ENCODE results near the gene SF3A1.
A peak's percentile ranks its signal among the peaks of the same experiment; 100 is the strongest.

SF3A1 gene

DNA sequence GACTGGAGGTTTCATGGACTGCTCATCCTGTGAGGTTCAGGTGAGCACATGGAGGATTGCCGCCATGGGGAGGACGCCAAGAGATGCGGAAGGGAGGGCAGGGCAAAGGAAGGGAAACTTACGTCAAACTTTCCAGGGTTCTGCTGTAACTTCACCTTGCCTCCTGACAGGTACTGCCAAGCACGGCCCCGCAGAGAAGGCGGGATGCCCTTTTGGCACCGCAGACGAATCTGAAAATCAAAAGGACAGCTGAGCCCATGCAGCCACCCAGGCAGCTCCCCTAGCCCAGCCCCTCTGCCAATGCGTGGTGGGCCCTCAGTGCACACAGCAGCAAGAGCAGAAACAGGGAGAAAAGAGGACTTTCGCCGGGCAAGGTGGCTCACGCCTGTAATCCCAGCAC is 57.4 kb downstream of the SF3A1 start:
- DNase-seq, result no peak

- DNase-seq, result no peak
These were observed 58.5 kb downstream of the SF3A1 start for GRCh38 chr22:30297991-30298701.

- no peak for DNase-seq
These were observed 59.3 kb downstream of the SF3A1 start for GRCh38 chr22:30297276-30297990.

- DNase-seq, result no peak
These were observed 59.9 kb downstream of the SF3A1 start for GRCh38 chr22:30296833-30297232.

- no peak for DNase-seq
These were observed 60.4 kb downstream of the SF3A1 start for GRCh38 chr22:30296324-30296723.

DNA sequence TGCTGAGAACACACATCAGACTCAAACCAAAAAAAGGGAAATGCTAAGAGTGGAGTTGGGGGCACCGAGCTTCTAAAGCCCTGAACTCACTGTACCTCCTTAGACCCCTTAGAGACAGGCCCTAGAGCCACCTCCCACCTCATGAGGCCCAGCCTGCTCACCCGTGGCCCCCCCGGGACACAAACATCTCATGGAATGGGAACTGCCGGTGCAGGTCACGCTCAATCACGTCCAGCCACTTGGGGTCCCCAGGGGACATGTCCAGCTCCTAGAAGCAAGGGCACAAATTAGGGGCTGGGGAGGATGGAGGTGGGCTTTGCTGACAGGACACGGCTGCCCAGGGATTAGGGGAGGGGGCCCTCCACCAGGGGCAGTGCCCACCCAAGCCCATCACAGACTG is 61.1 kb downstream of the SF3A1 start:
- no peak for DNase-seq

DNA sequence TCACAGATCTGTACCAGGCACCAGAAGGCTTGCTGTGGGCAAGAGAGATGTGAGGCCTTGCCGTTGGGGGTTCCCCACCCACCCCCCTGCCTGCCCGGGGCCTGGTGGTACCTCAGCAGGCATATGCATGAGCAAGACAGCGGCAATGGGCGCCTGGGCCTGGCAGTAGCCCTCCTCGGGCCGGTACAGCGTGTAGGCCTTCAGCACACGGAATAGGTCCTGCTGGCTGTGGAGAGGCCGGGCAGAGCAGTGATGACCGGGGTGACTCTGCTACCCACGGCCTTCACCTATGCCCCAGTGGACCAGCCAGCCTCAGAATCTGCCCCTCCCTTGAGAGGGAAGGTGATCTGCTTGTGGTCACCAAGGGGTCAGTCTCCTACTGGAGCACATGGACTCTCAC is 61.9 kb downstream of the SF3A1 start:
- no peak for DNase-seq

GRCh38 chr22:30294066-30294465 is 62.6 kb downstream of the SF3A1 start:
- DNase-seq, result no peak

- DNase-seq, result no peak
These were observed 63.7 kb downstream of the SF3A1 start for GRCh38 chr22:30293026-30293425.

DNA sequence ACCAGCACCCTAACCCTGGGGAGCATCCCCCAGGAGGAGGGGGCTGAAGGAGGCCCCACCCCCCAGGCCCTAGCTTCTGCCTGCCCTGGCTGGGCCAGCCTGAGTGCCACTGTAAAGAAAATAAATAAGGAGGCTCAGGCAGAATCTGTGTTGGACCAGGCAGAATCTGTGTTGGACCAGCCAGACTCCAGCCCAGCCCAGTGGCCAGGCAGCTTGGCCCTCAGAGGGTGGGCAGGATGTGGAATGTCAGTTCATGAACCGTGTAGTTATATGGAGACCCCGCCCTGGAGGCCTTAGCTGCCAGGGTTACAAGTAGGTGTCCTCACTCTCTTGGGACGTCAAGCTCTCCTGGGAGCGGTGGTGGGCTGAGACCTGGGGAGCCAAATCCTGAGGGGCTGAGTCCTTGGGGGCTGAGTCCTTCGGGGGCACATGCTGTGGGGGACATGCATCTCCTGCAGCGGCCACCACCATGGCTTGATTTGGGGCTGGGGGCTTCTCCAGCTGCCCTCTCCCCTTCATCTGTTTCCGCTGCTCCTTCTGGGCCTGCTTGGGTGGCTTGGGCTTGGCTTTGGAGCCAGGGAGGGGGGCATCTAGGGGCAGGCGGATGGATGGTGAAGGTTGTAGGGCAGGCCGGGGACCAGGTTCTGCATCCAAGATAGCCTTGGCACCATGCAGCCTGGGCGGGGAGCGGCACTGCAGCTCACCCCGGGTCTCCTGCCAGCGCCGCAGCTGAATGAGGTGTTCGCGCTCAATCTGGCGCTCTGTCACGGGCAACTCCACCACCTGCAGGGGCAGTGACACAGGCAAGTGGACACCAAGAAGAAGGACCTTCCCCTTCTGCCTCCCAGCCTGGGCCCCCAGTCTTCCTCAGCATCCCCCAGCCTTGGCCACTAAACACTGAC is 64.4 kb downstream of the SF3A1 start:
- DNase-seq, result no peak

DNA sequence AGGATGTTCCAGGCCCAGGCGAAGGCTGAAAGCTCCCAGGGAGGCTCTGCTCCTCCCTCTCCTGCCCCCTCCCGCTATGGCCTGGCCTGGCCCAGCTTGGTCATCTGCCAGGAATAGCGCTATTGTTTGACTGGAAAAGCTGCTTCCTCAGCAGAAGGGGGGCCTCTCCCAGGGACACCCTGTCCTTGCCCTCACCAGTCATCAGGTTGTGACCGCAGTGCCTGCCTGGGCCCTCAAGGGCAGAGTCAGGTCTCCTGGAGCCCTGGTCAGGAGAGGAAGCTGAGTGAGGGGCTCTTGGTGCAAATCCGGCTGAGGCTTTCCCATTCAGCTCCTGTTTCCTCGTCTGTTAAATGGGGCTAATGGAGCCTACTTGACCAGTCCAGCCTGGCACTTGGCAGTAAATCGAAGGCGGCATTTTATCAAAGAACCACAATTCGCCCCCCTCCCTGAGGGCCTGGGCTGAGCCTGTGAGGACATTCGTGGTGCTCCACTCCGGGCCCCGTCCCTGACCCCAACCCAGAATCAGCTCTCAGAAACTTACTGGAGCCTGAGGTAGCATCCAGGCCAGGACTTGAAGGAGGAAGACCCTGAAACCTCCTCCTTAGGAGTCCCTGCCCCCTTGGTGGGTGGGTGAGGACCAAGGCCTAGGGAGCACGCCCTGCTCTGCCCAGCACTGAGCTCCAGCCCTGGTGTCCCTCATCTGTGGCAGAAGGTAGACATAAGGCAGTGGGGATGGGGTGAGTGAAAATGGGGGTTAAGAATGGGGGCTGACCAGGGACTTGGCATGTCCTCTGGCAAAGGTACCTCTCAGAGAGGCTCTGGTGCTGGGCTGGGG is 65.4 kb downstream of the SF3A1 start:
- DNase-seq, result no peak

GRCh38 chr22:30290342-30291057 is 66.2 kb downstream of the SF3A1 start:
- DNase-seq, result no peak

DNA sequence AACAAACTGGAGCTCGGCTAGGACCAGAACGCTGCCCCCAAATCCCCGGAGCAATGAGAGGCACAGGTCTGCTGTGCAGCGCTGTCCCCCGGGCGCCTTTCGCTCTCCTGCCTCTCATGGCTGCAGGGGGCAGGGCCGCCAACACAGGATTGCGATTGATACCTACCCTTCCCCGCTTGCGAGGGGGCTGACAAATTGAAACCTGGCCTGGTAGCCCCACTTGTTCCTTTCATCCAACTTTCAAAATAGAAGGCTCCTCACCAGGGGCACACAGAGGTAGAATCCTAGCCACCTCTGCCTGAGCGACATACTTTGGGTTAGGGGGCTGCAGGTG is 66.7 kb downstream of the SF3A1 start:
- DNase-seq, result no peak

DNA sequence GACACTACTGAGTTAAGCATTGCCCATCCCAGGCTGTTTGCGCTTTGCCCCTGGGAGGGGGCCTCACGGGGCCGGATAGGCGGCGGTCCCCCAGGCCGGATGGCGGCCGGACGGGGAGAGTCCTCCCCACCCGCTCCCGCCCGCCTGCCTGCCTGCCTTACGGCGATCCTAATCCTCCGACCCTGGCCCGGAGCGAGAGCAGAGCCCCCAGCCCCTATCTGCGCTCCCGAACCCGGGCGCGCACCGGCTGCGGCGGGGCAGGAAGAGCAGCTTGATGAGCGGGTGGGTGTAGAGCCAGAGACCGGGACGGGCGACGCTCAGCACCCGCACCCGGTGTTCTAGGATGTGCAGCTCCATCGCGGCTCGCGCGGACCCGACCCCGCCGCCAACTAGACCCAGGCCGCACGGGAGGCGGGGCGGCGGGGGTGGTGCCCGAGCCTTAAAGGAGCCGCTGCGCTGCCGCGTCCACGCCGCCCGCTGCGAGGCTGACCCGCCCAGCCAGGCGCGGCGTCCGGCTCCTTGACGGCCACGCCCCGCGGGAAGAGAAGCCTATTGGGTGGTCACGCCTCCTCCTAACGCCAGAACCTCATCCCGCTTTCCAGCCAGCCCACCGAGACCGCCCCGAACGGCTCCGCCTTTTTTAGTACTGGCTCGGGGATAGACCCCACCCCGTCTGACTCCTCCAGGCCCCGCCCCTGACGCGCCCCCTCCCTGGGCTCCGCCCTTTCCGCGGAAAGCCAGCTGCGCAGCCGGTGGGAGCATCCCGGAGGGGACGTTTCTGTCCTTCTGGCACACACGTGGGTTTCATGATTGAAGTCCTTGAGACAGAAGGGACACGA is 67.3 kb downstream of the SF3A1 start, which contains the start of gene CASTOR1:
TSS of gene CASTOR1 (minus strand) at position 365 of the 839 bp plus-strand sequence. CDS start at position 357, 8 bp downstream.
- DNase-seq, result peak; percentile 89

DNA sequence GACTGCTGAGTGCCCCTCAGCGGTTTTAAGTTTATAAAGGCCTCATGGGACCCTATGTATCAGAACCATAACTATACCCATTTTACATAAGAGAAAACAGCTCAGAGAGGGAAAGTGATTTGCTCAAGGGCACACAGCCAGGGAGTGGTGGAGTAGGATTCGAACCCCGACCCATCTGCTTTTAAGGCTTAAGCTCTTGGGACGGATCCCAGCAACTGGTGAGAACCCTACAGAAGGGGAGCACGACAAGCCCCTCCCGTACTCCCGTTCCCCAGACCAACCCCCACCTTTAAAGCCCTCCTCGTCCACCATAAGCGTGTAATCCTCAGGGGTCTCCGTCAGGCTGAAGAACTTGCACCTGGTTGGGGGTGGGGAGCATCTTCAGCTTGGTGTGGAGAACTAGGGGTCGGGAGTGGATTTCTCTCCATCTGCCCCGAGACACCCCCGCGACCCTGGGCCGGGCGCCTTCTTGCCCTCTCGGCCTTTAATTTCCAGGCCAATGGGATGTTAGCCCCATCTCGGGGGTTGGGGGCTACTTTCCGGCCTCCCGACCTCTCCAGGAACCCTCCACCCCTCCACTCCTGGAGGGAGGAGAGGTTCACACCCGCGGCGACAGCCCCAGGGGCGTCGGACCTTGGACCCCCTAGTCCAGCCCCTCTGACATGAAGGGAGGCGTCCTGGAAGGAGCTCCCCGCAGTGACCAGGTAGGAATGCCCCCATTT is 68.1 kb downstream of the SF3A1 start:
- DNase-seq, result no peak

DNA sequence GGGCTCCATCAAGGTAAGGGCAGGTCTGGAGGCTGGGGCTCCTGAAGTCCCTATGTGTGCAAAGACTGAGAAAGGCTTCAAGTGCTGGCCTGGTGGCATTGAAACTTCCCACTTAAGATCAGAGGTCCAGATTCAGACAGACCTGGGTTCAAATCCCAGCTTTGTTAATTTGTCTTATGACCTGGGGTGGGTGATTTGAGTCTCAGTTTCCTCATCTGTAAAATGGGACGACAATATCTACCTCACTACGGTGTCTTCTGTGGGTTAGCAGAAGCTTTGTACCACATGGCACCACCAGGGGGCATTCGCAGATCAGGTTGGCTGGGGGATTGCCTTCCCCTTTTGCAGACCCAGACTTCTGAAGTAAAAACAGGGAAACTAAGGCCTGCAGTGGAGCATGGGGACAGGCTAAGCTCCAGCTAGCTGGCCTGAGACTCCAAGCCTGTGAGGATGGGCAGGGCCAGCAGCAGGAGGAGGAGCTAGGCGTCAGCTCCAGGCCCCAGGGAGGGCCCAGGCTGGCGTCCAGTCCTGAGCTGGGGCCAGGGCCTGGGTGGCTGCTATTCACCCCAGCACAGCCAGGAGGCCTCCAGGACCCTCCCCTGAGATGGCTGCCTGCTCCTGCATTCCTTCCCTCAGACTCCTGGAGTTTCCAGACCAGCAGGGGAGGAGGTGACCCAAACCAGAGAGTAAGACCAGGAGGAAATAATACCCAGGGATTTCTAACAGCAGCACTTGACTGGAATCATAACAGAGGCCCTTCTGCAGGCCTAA is 68.9 kb downstream of the SF3A1 start:
- DNase-seq, result peak; percentile 89

DNA sequence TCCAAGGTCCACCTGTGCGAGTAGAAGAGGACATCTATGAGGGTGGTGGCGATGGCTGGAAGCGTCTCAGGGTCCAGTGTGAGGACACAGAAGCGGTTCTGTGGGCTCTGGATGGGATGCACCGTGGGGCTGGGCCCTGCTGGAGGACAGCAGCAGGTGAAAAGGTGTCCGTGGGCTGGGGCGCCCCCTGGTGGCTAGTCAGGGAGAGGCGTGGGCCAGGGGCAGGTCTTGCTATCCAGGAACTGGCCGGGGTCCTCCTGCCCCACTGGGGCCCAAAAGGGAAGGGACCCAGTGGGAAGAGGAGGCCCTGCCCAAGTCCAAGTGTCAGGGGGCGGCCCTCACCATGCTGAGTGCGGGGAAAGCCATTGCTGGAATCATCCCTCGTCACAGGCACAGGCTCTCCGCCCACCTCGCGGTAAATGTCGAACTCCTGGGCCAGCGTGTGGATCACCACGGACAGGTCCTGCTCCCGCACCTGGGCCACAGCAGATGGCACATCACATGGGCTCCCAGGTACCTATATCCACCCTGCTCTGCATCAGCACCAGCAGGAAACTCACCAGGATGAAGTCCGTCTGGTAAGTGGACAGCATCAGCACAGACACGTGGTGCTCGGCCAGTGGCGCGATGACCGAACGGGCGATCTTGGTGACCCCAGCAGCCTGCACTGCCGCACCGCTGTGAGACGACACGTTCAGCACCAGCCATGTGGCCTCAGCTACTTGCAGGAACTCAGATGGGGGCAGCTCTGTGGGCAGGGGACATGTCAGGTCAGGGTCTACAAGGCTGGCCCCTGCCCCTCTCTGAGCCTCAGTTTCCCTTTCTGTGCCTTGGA is 69.7 kb downstream of the SF3A1 start:
- DNase-seq, result peak; percentile 87

GRCh38 chr22:30286331-30286730 is 70.4 kb downstream of the SF3A1 start:
- no peak for DNase-seq

GRCh38 chr22:30285846-30286200 is 70.9 kb downstream of the SF3A1 start:
- no peak for DNase-seq

Measured in CD4-positive, alpha-beta T cell treated with Interleukin-12 subunit alpha and Interleukin-12 subunit beta, for 1 hour (primary cell).